IPS-15b (cell line): Measurements from ENCODE around the gene TENT5C.

Source experiments
- H3K27me3 ChIP-seq: one replicate; pipeline ENCODE4 v1.6.1; 2013; ENCODE audit warnings: low read length; ENCODE audit not compliant: control insufficient read depth, insufficient read depth
- H3K36me3 ChIP-seq: one replicate; pipeline ENCODE4 v1.6.1; 2013; ENCODE audit warnings: low read length; ENCODE audit not compliant: control insufficient read depth, insufficient read depth
- H3K4me1 ChIP-seq: one replicate; pipeline ENCODE4 v1.6.1; 2013; ENCODE audit warnings: mild to moderate bottlenecking, low read length; ENCODE audit not compliant: control insufficient read depth, insufficient read depth
- H3K4me3 ChIP-seq: one replicate; pipeline ENCODE4 v1.5.1; 2013; ENCODE audit warnings: low read depth, low read length
- H3K9ac ChIP-seq: one replicate; pipeline ENCODE4 v1.6.1; 2013; ENCODE audit warnings: low read depth, mild to moderate bottlenecking, low read length
- H3K9me3 ChIP-seq: one replicate; pipeline ENCODE4 v1.6.1; 2013; ENCODE audit warnings: mild to moderate bottlenecking, low read length; ENCODE audit not compliant: control insufficient read depth, insufficient read depth

The TENT5C gene

DNA sequence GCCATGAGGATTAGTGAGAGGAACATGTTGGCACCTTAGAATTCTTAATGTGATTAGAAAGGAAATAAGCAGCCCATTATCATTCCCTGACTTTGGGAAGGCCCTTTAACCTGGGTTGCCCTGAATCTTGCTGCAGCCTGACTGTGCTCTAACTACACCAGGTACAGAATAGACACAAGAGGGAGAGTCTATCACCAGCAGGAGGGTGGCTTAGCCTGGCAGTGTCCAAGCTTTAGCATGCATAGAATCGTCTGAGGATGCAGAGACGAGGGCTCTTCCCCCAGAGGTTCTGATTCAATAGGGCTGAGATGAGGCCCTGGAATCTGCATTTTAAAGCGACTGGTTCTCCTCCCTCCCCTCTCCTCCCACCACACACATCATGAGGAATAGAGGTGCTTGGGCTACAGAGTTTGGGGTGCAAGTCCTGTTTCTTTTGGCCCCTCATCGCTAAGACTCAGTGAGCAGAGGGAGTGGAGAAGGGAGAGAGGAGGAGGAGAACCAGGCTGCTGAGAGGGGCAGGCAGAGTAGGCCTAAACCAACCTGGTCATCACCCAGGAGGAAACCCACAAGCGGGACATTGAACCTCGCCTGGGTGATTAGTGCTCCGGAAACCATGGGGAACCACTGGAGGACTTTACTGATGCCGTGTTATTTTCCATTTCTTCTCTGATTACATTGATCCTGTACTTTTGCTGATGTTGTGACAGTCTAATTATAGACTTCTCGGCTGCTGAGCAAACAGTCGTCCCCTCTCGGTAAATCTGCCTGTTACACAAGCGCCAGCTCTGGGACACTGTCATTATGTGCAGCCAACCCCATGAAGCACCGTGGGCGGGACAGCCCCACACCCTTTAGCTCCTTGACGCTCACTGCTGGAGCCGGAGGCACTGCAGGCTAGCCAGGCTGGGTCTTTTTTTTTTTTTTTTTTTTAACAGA is 6.3 kb upstream of the TENT5C start:
- no peaks in the 10 kb centered on the region for H3K9me3 ChIP-seq
- H3K4me1 ChIP-seq: no peaks in the 10 kb centered on the region
- H3K4me3 ChIP-seq: no peak overlapping the region
- no peaks in the 10 kb centered on the region for H3K36me3 ChIP-seq
- H3K27me3 ChIP-seq: peaks cover 14% of the 10 kb centered on the region
- no peak overlapping the region for H3K9ac ChIP-seq

DNA sequence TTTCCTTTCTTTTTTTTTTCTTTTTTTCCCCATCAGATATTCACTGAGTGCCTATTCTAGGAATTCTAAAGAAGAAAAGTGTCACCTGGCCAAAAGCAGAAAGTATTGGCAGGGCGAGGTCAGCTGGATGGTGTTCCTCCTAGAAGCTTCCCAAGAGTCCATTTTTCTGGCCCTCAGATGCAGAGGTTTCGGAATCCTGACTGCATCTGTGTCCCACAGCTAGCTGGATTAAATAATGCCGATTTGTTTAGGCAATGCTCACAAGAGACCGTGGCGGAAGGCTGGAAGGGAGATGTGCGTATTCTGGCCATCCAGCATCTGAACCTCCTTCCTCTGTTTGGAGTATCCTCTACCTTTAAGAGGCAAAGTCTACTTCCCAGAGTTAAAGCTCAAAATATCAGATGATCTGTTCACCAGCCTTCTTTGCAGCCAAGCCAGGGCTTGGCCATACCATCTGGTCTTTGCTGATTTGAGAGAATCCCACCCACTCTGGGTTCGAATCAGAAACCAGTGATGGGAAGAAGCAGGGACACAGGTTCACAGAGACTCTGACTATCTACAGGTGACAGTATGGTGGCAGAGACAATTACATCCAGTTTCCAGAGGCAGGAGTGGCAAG is 5.4 kb upstream of the TENT5C start:
- no peak overlapping the region for H3K4me3 ChIP-seq

DNA sequence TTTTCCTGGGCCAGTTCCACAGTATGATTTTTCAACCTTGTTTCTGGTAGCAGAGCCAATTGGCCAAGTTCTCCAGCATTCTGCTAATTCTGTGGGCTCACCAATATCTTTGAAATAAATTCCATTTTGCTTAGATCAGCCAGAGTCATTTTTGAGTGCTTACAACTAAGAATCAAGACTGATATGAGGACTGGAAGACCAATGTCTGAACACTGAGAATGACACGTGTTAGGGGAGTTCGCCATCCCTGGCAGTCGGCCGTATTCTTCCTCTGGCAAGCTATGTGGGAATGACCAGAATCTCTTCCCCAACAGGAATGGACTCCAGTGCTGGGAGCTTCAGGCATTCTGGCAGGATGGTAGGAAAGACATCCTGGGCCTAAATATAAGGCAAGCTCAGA is 4.9 kb upstream of the TENT5C start:
- Histone ChIP-seq H3K9ac (no peak overlapping the region), H3K4me3 (no peak overlapping the region)

More for the DNA sequence above, 5.4 kb upstream of the TENT5C start:
- Histone ChIP-seq H3K9me3 (no peaks in the 10 kb centered on the region), H3K27me3 (peaks cover 19% of the 10 kb centered on the region), H3K36me3 (no peaks in the 10 kb centered on the region), H3K4me1 (no peaks in the 10 kb centered on the region), H3K9ac (no peak overlapping the region)

DNA sequence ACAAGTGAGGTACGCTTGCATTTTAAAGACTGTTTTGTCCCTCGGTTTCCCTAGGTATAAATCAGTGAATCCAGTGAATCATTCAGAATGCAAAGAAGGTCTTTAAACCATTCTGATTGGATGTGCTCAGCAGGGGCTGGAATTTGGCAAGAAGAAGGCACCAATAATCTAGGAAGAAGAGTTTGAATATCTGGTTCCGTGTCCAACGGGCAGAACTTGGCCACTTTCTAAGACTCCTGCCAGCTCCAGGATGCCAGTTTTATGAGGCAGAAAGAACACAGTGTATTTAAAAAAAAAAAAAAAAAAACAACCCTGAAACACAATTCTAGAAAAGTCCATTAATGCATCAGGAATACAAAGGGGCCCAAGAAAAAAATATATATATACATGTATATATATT is 3.0 kb upstream of the TENT5C start:
- Histone ChIP-seq H3K4me1 (peaks cover 3% of the 10 kb centered on the region), H3K27me3 (peaks cover 33% of the 10 kb centered on the region), H3K9ac (no peak overlapping the region), H3K36me3 (no peaks in the 10 kb centered on the region), H3K4me3 (no peak overlapping the region), H3K9me3 (no peaks in the 10 kb centered on the region)

More for the DNA sequence above, 4.9 kb upstream of the TENT5C start:
- H3K27me3 ChIP-seq: peaks cover 19% of the 10 kb centered on the region
- no peaks in the 10 kb centered on the region for H3K9me3 ChIP-seq
- H3K4me1 ChIP-seq: no peaks in the 10 kb centered on the region
- no peaks in the 10 kb centered on the region for H3K36me3 ChIP-seq

DNA sequence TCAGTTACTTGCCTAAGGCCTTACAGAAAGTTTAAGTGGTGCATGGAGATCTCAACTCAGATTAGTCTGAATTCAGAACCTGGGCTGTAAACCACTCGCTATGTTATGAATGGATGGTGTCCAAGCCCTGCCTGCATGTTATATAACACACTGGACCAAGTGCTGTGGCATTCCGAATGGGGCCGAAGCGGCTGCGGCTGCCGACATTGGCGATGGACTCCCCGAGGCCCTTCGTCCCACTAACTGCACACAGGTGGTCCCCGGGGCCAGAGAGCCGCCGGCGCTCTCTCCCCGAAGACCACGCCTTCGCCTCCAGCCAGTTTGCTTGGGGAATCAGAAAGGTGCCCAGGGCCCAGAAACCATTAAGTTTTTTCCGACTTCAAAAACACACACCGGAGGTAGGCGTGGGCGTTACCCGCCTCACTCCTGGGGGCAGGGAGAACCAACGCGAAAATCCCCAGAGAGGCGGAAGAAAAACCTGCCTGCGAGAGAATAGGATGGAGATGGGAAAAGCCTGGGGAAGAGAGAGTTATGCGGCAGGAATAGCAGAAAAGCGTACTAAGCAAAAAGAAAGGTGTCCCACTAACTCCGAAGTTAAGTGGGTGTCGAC is 579 bp upstream of the TENT5C start:
- Histone ChIP-seq H3K27me3 (peaks cover 56% of the 10 kb centered on the region), H3K9ac (no peak overlapping the region)

DNA sequence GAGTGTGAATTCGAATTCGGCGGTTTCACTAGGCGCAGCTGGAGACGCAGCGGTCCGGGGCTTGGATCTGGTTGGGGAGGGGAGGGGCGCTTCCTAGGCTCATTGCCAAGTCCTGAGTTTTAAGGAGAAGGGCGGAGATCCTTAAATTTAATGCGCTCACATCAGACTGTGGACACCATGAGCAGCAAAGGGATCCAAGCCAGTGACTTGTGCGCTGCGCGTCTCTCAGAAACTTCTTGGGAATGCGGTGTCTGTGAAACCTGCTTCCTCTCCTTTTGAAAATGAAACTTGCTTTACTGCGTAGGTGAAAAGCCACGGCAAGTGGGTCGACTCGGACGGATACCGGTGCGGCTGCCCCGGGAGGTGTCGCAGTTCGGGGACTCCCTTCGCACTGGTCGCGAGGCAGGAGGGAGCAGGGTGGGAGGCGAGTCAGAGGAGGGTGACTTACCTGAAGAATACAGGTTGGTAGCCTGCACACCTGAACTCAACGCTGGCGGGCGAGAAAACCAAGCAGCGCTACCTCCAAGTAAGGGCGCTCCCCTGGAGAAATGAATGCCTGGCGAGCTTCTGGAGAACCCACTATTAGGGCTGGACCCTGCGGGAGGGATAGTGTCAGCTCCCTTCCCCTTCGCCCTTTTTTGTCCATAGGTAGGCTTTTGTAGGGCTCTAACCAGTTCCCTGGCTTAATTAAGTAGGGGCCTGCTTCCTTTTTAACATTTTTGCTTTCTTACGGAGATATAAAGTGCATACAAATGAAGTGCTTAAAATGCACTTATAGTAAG is 992 bp downstream of the TENT5C start:
- no peak overlapping the region for H3K9ac ChIP-seq
- no peaks in the 10 kb centered on the region for H3K9me3 ChIP-seq
- H3K4me3 ChIP-seq: peak overlapping the region; percentile 76
- H3K4me1 ChIP-seq: peaks cover 3% of the 10 kb centered on the region
- peaks cover 57% of the 10 kb centered on the region for H3K27me3 ChIP-seq
- no peaks in the 10 kb centered on the region for H3K36me3 ChIP-seq

More for the DNA sequence above, 579 bp upstream of the TENT5C start:
- Histone ChIP-seq H3K4me3 (peak overlapping the region; percentile 76), H3K36me3 (no peaks in the 10 kb centered on the region), H3K9me3 (no peaks in the 10 kb centered on the region), H3K4me1 (peaks cover 3% of the 10 kb centered on the region)

DNA sequence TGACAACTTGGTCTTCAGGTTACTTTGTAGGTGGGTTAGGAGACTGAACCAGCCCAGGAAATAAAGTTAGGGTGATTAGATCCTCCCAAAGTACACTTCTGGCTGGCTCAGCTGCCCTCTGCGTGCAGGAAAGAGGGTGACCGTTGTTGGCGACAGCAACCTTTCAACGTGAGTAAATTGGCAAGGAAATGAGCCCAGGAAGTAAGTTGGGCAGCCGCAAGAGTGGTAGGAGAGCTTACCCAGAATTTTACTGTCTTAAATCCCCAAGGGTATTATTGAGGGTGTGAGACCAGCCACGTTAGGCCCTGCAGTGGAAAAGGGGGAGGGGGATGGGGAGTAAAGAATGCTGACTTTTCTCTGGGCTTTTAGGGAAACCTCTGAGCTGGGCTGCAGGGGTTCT is 1.6 kb downstream of the TENT5C start:
- H3K9ac ChIP-seq: no peak overlapping the region
- H3K27me3 ChIP-seq: peaks cover 57% of the 10 kb centered on the region
- peaks cover 3% of the 10 kb centered on the region for H3K4me1 ChIP-seq
- H3K9me3 ChIP-seq: no peaks in the 10 kb centered on the region
- H3K36me3 ChIP-seq: no peaks in the 10 kb centered on the region
- peak overlapping the region; percentile 76 for H3K4me3 ChIP-seq

DNA sequence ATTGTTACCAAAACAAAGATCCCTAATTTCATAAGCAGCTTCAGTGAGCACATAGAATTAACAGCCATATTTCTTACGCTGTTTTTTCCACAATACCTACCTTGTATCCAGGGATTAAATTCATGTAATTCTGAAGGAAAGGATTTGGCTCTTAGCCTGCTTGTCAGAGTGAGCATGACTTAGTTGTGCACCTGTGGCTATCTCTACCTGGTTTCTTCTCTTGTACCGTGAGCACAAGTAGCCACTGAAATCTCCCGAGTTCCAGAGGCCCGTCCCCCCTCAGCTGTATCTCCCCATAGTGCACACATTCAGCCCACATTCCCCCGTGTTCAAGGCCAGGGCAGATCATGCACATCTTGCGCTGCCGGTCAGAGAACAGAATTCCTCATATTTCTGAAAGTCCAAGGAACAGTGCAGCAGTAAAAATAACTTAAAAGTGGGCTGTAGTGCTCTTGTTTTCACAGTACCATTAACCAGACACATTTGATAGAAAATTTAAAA is 2.3 kb downstream of the TENT5C start:
- Histone ChIP-seq H3K9me3 (no peaks in the 10 kb centered on the region), H3K9ac (no peak overlapping the region), H3K27me3 (peaks cover 59% of the 10 kb centered on the region), H3K36me3 (no peaks in the 10 kb centered on the region), H3K4me1 (peaks cover 3% of the 10 kb centered on the region), H3K4me3 (no peak overlapping the region)

DNA sequence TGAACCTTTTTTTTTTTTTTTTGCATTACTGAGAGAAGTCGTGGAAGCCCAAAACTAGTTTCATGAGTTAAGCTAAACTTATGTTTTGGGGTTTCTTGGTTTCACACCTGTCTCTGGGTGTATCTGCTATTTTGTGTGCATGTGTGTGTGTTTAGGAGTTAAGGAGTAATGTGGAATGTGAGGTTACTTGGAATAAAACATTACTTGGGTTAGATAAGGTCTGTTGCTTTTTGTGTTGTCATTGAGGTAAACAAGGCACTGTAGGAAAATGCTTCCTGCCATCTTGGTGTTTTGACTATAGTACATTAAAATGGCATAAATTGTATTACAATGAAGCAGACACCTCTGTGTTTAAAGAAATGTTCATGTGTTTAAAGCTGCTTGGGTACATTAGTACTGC is 2.9 kb downstream of the TENT5C start:
- Histone ChIP-seq H3K9ac (no peak overlapping the region), H3K4me3 (no peak overlapping the region), H3K9me3 (no peaks in the 10 kb centered on the region), H3K4me1 (peaks cover 3% of the 10 kb centered on the region), H3K27me3 (peaks cover 61% of the 10 kb centered on the region), H3K36me3 (no peaks in the 10 kb centered on the region)

DNA sequence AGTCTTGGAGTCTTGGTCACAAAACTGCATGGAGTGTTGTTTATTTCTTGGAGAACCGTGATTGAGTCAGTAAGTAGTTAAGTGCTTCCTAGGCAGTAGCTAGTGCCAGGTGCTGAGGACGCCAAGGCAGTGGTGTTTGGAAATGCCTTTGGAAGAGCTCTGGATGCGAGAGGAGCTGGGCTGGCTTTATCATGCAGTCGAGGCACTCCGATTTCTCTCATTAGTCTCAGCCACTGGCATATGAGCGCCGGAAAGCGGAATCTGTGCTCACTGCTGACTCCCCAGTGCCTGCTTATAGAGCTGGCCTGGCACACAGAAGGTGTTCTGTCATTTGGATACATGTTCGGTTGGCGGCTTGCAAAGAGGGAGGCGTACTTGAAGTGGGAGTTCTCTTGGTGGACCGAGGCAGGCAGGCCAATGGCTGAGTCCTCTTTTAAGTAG is 3.6 kb downstream of the TENT5C start:
- H3K27me3 ChIP-seq: peaks cover 59% of the 10 kb centered on the region
- H3K9me3 ChIP-seq: no peaks in the 10 kb centered on the region
- no peaks in the 10 kb centered on the region for H3K36me3 ChIP-seq
- no peak overlapping the region for H3K4me3 ChIP-seq
- H3K4me1 ChIP-seq: peaks cover 3% of the 10 kb centered on the region
- H3K9ac ChIP-seq: no peak overlapping the region

DNA sequence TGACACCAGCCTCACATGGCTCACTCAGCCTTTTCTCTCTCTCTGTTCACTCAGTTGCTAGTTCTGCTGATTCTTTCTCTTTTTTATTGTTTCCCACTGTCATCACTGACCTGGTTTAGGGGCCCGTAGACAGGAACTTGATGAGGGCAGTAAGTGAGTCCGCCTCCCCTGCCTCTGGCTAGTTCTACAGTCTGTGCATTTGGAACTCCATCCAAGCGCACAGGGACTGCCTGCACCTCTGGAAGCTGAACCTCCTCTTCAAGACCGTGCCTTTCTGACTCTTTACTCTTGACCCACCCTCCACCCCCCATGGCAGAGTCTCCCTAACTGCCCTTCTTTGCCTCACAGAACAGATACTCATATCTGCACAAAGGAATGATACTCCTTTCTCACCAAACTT is 4.2 kb downstream of the TENT5C start:
- Histone ChIP-seq H3K4me1 (peaks cover 6% of the 10 kb centered on the region), H3K4me3 (no peak overlapping the region), H3K27me3 (peaks cover 57% of the 10 kb centered on the region), H3K9me3 (no peaks in the 10 kb centered on the region), H3K36me3 (no peaks in the 10 kb centered on the region), H3K9ac (no peak overlapping the region)
